ENCODE measurements around the gene ORMDL2.

GRCh38 chr12:55788546-55788945, 29.3 kb upstream of the ORMDL2 start:
- TF ChIP-seq, protein P1, sequence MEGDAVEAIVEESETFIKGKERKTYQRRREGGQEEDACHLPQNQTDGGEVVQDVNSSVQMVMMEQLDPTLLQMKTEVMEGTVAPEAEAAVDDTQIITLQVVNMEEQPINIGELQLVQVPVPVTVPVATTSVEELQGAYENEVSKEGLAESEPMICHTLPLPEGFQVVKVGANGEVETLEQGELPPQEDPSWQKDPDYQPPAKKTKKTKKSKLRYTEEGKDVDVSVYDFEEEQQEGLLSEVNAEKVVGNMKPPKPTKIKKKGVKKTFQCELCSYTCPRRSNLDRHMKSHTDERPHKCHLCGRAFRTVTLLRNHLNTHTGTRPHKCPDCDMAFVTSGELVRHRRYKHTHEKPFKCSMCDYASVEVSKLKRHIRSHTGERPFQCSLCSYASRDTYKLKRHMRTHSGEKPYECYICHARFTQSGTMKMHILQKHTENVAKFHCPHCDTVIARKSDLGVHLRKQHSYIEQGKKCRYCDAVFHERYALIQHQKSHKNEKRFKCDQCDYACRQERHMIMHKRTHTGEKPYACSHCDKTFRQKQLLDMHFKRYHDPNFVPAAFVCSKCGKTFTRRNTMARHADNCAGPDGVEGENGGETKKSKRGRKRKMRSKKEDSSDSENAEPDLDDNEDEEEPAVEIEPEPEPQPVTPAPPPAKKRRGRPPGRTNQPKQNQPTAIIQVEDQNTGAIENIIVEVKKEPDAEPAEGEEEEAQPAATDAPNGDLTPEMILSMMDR (IDR thresholded peaks at IDR 0.05), result no peak
- TF ChIP-seq POLR2A (IDR thresholded peaks at IDR 0.05), result no peak
